Esophagus muscularis mucosa (tissue), 4 donors: ENCODE results near the gene ST3GAL5.

Experiments
- CTCF ChIP-seq, 3 experiments: fragments of 200-600 bp in 2 of 3; fragments of 450-650 bp in 1 of 3; sonication (generic) in 2 of 3; IDR thresholded peaks; one replicate each; pipeline ENCODE4 v1.5.1; 2017 to 2019; ENCODE audit warnings: antibody characterized with exemption in 3 of 3, mild to moderate bottlenecking in 2 of 3, moderate library complexity in 1 of 3
- EP300 ChIP-seq: sonication (generic); formaldehyde crosslinking; IDR thresholded peaks from one replicate; pipeline ENCODE4 v1.6.1; 2017; ENCODE audit warnings: antibody characterized with exemption
- POLR2A ChIP-seq: fragments of 450-650 bp; IDR thresholded peaks from one replicate; pipeline ENCODE4 v1.6.1; 2017; ENCODE audit warnings: antibody characterized with exemption, moderate library complexity, mild to moderate bottlenecking, low read depth

- TF ChIP-seq CTCF (IDR thresholded peaks at IDR 0.05) (no peak), POLR2A (no peak), EP300 (no peak)
Observed at GRCh38 chr2:85899849-85900248, 11.1 kb upstream of the ST3GAL5 start.
